Endodermal cell (in vitro differentiated cells): ENCODE measurements around the gene OR1L8. TPM values are rescaled to one million over a fixed set of nuclear protein-coding genes. Genes with fewer than 3 reads are reported as not detected.

ENCODE experiments used
- DNase-seq: peaks from one replicate; pipeline ENCODE4 v3.0.0-alpha.2; 2017
- H3K27ac ChIP-seq: 2 replicates; pipeline ENCODE4 v1.5.1; 2013; ENCODE audit warnings: mild to moderate bottlenecking, low read depth, low read length, moderate library complexity
- H3K27me3 ChIP-seq: 2 replicates; pipeline ENCODE4 v1.6.1; 2013; ENCODE audit warnings: mild to moderate bottlenecking, low read length, moderate library complexity; ENCODE audit not compliant: insufficient read depth, control insufficient read depth, poor library complexity, severe bottlenecking
- H3K36me3 ChIP-seq: 2 replicates; pipeline ENCODE4 v1.7.0; 2013; ENCODE audit warnings: mild to moderate bottlenecking, low read length, moderate library complexity; ENCODE audit not compliant: control insufficient read depth, insufficient read depth
- H3K4me1 ChIP-seq: one replicate; pipeline ENCODE4 v1.7.0; 2013; ENCODE audit warnings: low read length; ENCODE audit not compliant: control insufficient read depth, insufficient read depth
- H3K4me3 ChIP-seq: 2 replicates; pipeline ENCODE4 v1.5.1; 2013; ENCODE audit warnings: mild to moderate bottlenecking, low read length, moderate library complexity
- H3K9ac ChIP-seq: 2 replicates; pipeline ENCODE4 v1.6.1; 2013; ENCODE audit warnings: mild to moderate bottlenecking, low read length, moderate library complexity; ENCODE audit not compliant: poor library complexity, severe bottlenecking; ENCODE audit errors: extremely low read depth
- H3K9me3 ChIP-seq: 2 replicates; pipeline ENCODE4 v1.6.1; 2013; ENCODE audit warnings: mild to moderate bottlenecking, low read length, moderate library complexity; ENCODE audit not compliant: control insufficient read depth
- H3K27ac Mint-ChIP-seq: 2 replicates; pipeline ENCODE4 v1.8.0; 2020; ENCODE audit warnings: mixed read lengths
- H3K27me3 Mint-ChIP-seq: 2 replicates; pipeline ENCODE4 v1.8.0; 2021; ENCODE audit warnings: mild to moderate bottlenecking, mixed read lengths; ENCODE audit not compliant: insufficient read depth
- H3K36me3 Mint-ChIP-seq: 2 replicates; pipeline ENCODE4 v1.8.0; 2020; ENCODE audit warnings: low read depth, mixed read lengths
- H3K4me1 Mint-ChIP-seq: 2 replicates; pipeline ENCODE4 v1.8.0; 2020; ENCODE audit warnings: mixed read lengths
- H3K4me3 Mint-ChIP-seq: 2 replicates; pipeline ENCODE4 v1.8.0; 2020; ENCODE audit warnings: mild to moderate bottlenecking, moderate library complexity, mixed read lengths
- H3K9me3 Mint-ChIP-seq: 2 replicates; pipeline ENCODE4 v1.8.0; 2020; ENCODE audit warnings: mild to moderate bottlenecking, mixed read lengths
- WGBS, 2 experiments: methylation state at CpG; one replicate each; pipeline versions ENCODE4 v1.1.5 to v1.1.7; 2013; ENCODE audit warnings: missing lambda C conversion rate in 2 of 2, mixed read lengths in 1 of 2; ENCODE audit not compliant: insufficient coverage in 1 of 2, insufficient read length in 1 of 2; 5-methylcytosine and 5-hydroxymethylcytosine counted together
- total RNA-seq, 2 donors: library from RNA; stranded (reverse); fragmentation: NEBNext Ultra II Directional in 1 of 2; extraction: Animal tissue kit (Norgen Biotek cat#: 25700) in 1 of 2; gene quantifications; 2 replicates in 1 of 2; 3 replicates in 1 of 2; pipeline ENCODE4 v1.2.1, GENCODE V29; 2021
- TF ChIP-seq, protein P1 (sequence below): fragments of 200-600 bp; sonication (generic); conservative IDR thresholded peaks from 2 replicates; pipeline ENCODE4 v1.5.0; 2021; ENCODE audit warnings: antibody characterized with exemption, mild to moderate bottlenecking

The OR1L8 gene
- total RNA-seq, 2 donors from 2014 or later = not detected

DNA sequence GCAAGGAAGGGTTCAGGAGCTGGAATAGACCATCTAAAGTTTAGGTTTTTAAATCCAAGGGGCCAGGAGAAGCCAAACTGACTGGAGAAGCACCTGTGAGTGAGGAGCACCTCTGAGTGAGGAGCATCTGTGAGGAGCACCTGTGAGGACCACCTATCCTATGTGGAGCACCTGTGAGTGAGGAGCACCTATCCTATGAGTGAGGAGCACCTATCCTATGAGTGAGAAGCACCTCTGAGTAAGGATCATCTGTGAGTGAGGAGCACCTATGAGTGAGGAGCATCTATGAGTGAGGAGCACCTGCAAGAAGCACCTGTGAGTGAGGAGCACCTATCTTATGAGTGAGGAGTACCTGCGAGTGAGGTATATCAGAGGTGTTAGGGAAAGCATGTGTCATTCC is 23.4 kb upstream of the OR1L8 start:
- H3K27ac Mint-ChIP-seq = no peak overlapping the region
- H3K4me3 ChIP-seq = no peak overlapping the region
- TF ChIP-seq, protein P1, sequence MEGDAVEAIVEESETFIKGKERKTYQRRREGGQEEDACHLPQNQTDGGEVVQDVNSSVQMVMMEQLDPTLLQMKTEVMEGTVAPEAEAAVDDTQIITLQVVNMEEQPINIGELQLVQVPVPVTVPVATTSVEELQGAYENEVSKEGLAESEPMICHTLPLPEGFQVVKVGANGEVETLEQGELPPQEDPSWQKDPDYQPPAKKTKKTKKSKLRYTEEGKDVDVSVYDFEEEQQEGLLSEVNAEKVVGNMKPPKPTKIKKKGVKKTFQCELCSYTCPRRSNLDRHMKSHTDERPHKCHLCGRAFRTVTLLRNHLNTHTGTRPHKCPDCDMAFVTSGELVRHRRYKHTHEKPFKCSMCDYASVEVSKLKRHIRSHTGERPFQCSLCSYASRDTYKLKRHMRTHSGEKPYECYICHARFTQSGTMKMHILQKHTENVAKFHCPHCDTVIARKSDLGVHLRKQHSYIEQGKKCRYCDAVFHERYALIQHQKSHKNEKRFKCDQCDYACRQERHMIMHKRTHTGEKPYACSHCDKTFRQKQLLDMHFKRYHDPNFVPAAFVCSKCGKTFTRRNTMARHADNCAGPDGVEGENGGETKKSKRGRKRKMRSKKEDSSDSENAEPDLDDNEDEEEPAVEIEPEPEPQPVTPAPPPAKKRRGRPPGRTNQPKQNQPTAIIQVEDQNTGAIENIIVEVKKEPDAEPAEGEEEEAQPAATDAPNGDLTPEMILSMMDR = no peak
- no peak for DNase-seq
- no peaks in the 10 kb centered on the region for H3K27me3 ChIP-seq
- 11 to 44% methylated on average over 1 of the region's 1 CpG for WGBS, 2 experiments
- no peaks in the 10 kb centered on the region for H3K27me3 Mint-ChIP-seq
- no peak overlapping the region for H3K4me3 Mint-ChIP-seq
- H3K27ac ChIP-seq = no peak overlapping the region
- no peak overlapping the region for H3K9ac ChIP-seq
- no peaks in the 10 kb centered on the region for H3K36me3 ChIP-seq
- peaks cover 72% of the 10 kb centered on the region for H3K9me3 Mint-ChIP-seq
- no peaks in the 10 kb centered on the region for H3K4me1 ChIP-seq
- peaks cover 46% of the 10 kb centered on the region for H3K9me3 ChIP-seq
- no peaks in the 10 kb centered on the region for H3K36me3 Mint-ChIP-seq
- no peaks in the 10 kb centered on the region for H3K4me1 Mint-ChIP-seq

DNA sequence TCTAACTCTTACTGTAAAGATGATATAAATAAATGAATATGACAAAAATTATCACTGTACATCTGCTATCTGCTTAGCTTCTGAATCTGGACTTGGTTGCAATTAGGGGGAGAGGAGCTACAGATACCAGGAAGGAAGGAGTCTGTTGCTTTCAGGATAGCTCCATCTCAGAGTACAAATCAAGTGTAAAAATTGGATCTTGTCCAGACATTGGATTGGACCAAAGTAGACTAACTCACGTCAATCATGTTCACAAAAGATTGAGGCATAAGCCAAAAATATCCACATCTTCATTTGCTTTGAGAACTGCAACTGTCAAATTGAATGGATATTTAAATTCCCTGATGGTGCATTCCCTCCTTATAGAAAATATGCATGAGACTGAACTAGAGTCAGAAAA is 22.5 kb upstream of the OR1L8 start:
- Mint-ChIP-seq H3K27me3 (no peaks in the 10 kb centered on the region), H3K9me3 (peaks cover 72% of the 10 kb centered on the region), H3K4me3 (no peak overlapping the region), H3K4me1 (no peaks in the 10 kb centered on the region), H3K27ac (no peak overlapping the region), H3K36me3 (no peaks in the 10 kb centered on the region)
- no peak for DNase-seq
- no peak overlapping the region for H3K27ac ChIP-seq
- WGBS, 2 experiments = 17 to 50% methylated on average over 1 of the region's 1 CpG
- H3K36me3 ChIP-seq = no peaks in the 10 kb centered on the region
- peaks cover 39% of the 10 kb centered on the region for H3K9me3 ChIP-seq
- H3K27me3 ChIP-seq = no peaks in the 10 kb centered on the region
- H3K4me3 ChIP-seq = no peak overlapping the region
- no peaks in the 10 kb centered on the region for H3K4me1 ChIP-seq
- no peak overlapping the region for H3K9ac ChIP-seq
- TF ChIP-seq, protein P1 = no peak

DNA sequence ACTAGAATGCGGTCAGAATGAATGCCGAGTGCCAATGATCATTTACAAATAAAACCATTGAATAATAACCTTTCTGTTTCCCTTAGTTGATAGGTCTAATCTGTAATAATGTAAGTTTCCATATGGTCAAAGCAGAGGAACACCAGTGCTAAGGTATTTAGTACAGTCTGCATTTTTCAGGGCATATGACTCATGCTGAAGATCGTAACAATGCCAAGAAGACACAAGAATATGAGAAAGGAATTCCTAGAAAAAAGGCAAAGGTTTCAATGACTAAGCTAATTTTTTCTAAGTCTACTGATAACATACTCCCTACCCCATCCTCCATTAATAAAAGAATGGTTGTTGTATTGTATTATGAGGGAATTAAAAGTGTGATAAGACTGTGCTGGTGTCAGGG is 2.8 kb downstream of the OR1L8 start:
- H3K27ac Mint-ChIP-seq = no peak overlapping the region
- H3K27ac ChIP-seq = no peak overlapping the region
- no peak overlapping the region for H3K4me3 Mint-ChIP-seq
- H3K4me1 ChIP-seq = no peaks in the 10 kb centered on the region
- TF ChIP-seq, protein P1 = no peak
- H3K36me3 Mint-ChIP-seq = no peaks in the 10 kb centered on the region
- H3K9me3 Mint-ChIP-seq = peaks cover 49% of the 10 kb centered on the region
- 94 to 100% methylated on average over 1 to 2 of the region's 3 CpGs for WGBS, 2 experiments
- H3K36me3 ChIP-seq = no peaks in the 10 kb centered on the region
- H3K27me3 ChIP-seq = no peaks in the 10 kb centered on the region
- H3K9ac ChIP-seq = no peak overlapping the region
- H3K9me3 ChIP-seq = peaks cover 72% of the 10 kb centered on the region
- no peak for DNase-seq
- H3K27me3 Mint-ChIP-seq = no peaks in the 10 kb centered on the region
- no peaks in the 10 kb centered on the region for H3K4me1 Mint-ChIP-seq
- no peak overlapping the region for H3K4me3 ChIP-seq
